Neural cell (in vitro differentiated cells): ENCODE measurements around the gene POLDIP3. TPM values are rescaled to one million over a fixed set of nuclear protein-coding genes. Genes with fewer than 3 reads are reported as not detected.

Source experiments
- H2AFZ ChIP-seq: fragments of 200-600, 300-800 bp; sonication (generic), shearing (Covaris generic); 2 replicates; pipeline ENCODE4 v1.6.0; 2014; ENCODE audit warnings: low read depth, mild to moderate bottlenecking, antibody characterized with exemption, low read length, moderate library complexity
- H3F3A ChIP-seq: fragments of 200-600 bp; shearing (Covaris generic); 2 replicates; pipeline ENCODE4 v1.6.1; 2016; ENCODE audit warnings: mild to moderate bottlenecking, moderate library complexity, mixed read lengths, antibody characterized with exemption, low read length; ENCODE audit not compliant: insufficient read depth, poor library complexity, severe bottlenecking
- H3K27ac ChIP-seq: fragments of 200-600, 300-800 bp; sonication (generic), shearing (Covaris generic); 2 replicates; pipeline ENCODE4 v1.5.1; 2014; ENCODE audit warnings: mild to moderate bottlenecking, low read length, moderate library complexity
- H3K27me3 ChIP-seq: fragments of 300-800, 200-600 bp; sonication (generic), shearing (Covaris generic); 2 replicates; pipeline ENCODE4 v1.6.0; 2014; ENCODE audit warnings: mild to moderate bottlenecking, low read depth, low read length, moderate library complexity; ENCODE audit not compliant: insufficient read depth
- H3K36me3 ChIP-seq: fragments of 300-800, 200-600 bp; sonication (generic), shearing (Covaris generic); 2 replicates; pipeline ENCODE4 v1.5.1; 2014; ENCODE audit warnings: mild to moderate bottlenecking, antibody characterized with exemption, low read length, moderate library complexity; ENCODE audit not compliant: insufficient read depth
- H3K4me2 ChIP-seq: fragments of 300-800, 200-600 bp; sonication (generic), shearing (Covaris generic); 2 replicates; pipeline ENCODE4 v1.6.0; 2014; ENCODE audit warnings: mild to moderate bottlenecking, low read length
- H3K4me3 ChIP-seq: fragments of 300-800, 200-600 bp; sonication (generic), shearing (Covaris generic); 2 replicates; pipeline ENCODE4 v1.5.1; 2014; ENCODE audit warnings: mild to moderate bottlenecking, low read length, moderate library complexity
- H3K79me2 ChIP-seq: fragments of 200-600 bp; shearing (Covaris generic); replicated peaks from 2 replicates; pipeline ENCODE4 v1.6.0; 2014; ENCODE audit warnings: mild to moderate bottlenecking, low read length, moderate library complexity; ENCODE audit not compliant: insufficient read depth
- H3K9ac ChIP-seq: fragments of 300-800, 200-600 bp; sonication (generic), shearing (Covaris generic); 2 replicates; pipeline ENCODE4 v1.6.1; 2016; ENCODE audit warnings: mild to moderate bottlenecking, low read length, mixed read lengths
- H3K9me2 ChIP-seq: fragments of 200-600 bp; shearing (Covaris generic); 2 replicates; pipeline ENCODE4 v1.6.1; 2016; ENCODE audit warnings: mild to moderate bottlenecking, low read length, mixed read lengths; ENCODE audit not compliant: insufficient read depth
- H3K9me3 ChIP-seq: fragments of 200-600, 300-800 bp; sonication (generic), shearing (Covaris generic); 2 replicates; pipeline ENCODE4 v1.6.1; 2016; ENCODE audit warnings: mild to moderate bottlenecking, mixed run types, low read length, moderate library complexity, mixed read lengths
- H4K20me1 ChIP-seq: fragments of 200-600 bp; shearing (Covaris generic); 2 replicates; pipeline ENCODE4 v1.6.1; 2016; ENCODE audit warnings: mild to moderate bottlenecking, mixed run types; ENCODE audit not compliant: insufficient read depth
- CTCF ChIP-seq: fragments of 450-650 bp; IDR thresholded peaks from 2 replicates; pipeline ENCODE4 v1.5.1; 2014; ENCODE audit warnings: antibody characterized with exemption, mild to moderate bottlenecking, moderate library complexity; ENCODE audit not compliant: poor library complexity, severe bottlenecking
- EP300 ChIP-seq: fragments of 450-650 bp; conservative IDR thresholded peaks from 2 replicates; pipeline ENCODE4 v1.6.1; 2014; ENCODE audit warnings: antibody characterized with exemption, mild to moderate bottlenecking, moderate library complexity; ENCODE audit not compliant: poor library complexity, severe bottlenecking
- EZH2 ChIP-seq: fragments of 200-600, 300-800 bp; shearing (Covaris generic), sonication (generic); IDR thresholded peaks from 2 replicates; pipeline ENCODE4 v1.6.1; 2014; ENCODE audit warnings: antibody characterized with exemption, low read length, borderline replicate concordance, mild to moderate bottlenecking; ENCODE audit not compliant: insufficient read depth, poor library complexity, severe bottlenecking
- MXI1 ChIP-seq: fragments of 450-650 bp; conservative IDR thresholded peaks from 2 replicates; pipeline ENCODE4 v1.6.1; 2014; ENCODE audit warnings: antibody characterized with exemption, mild to moderate bottlenecking; ENCODE audit not compliant: poor library complexity, severe bottlenecking
- POLR2AphosphoS5 ChIP-seq: IDR thresholded peaks from 2 replicates; pipeline ENCODE4 v1.6.1; 2012
- RAD21 ChIP-seq: fragments of 450-650 bp; conservative IDR thresholded peaks from 2 replicates; pipeline ENCODE4 v1.6.1; 2014; ENCODE audit warnings: antibody characterized with exemption, mild to moderate bottlenecking, moderate library complexity
- REST ChIP-seq: IDR thresholded peaks from 2 replicates; pipeline ENCODE4 v1.6.1; 2012; ENCODE audit warnings: borderline replicate concordance
- SMC3 ChIP-seq: fragments of 450-650 bp; conservative IDR thresholded peaks from 2 replicates; pipeline ENCODE4 v1.6.1; 2014; ENCODE audit warnings: antibody characterized with exemption, mild to moderate bottlenecking, moderate library complexity; ENCODE audit not compliant: poor library complexity
- TAF1 ChIP-seq: IDR thresholded peaks from 2 replicates; pipeline ENCODE4 v1.6.1; 2012; ENCODE audit warnings: low read depth
- polyA plus RNA-seq: library from polyadenylated mRNA; depleted of rRNA; stranded (reverse); fragments of >200 nt; gene quantifications from 2 replicates; pipeline ENCODE4 v1.2.3, GENCODE V29; 2014

Gene POLDIP3
- polyA plus RNA-seq, 1 donor from 2014 or later: 56.9 TPM

- no peak overlapping the region for H3K27ac ChIP-seq
- H3K4me2 ChIP-seq: no peak overlapping the region
- H3K79me2 ChIP-seq: peaks cover 41% of the 10 kb centered on the region
- no peak overlapping the region for H2AFZ ChIP-seq
- TF ChIP-seq EP300 (no peak), MXI1 (no peak), SMC3 (no peak)
- H3K9me3 ChIP-seq: no peaks in the 10 kb centered on the region
- H3K9ac ChIP-seq: no peak overlapping the region
- no peaks in the 10 kb centered on the region for H3K9me2 ChIP-seq
- peak overlapping the region; percentile 97 for H3K4me3 ChIP-seq
- no peaks in the 10 kb centered on the region for H3K36me3 ChIP-seq
- H3K27me3 ChIP-seq: no peaks in the 10 kb centered on the region
- H4K20me1 ChIP-seq: peaks cover 3% of the 10 kb centered on the region
- peaks cover 4% of the 10 kb centered on the region for H3F3A ChIP-seq
Measured at GRCh38 chr22:42612336-42612735, 2.3 kb downstream of the POLDIP3 start.

- Histone ChIP-seq H3K4me2 (no peak overlapping the region), H3K36me3 (no peaks in the 10 kb centered on the region), H3K9me2 (no peaks in the 10 kb centered on the region), H3K9ac (no peak overlapping the region), H2AFZ (no peak overlapping the region), H3K27me3 (no peaks in the 10 kb centered on the region), H3F3A (peaks cover 4% of the 10 kb centered on the region), H3K27ac (no peak overlapping the region), H3K9me3 (no peaks in the 10 kb centered on the region), H3K4me3 (no peak overlapping the region), H4K20me1 (peaks cover 3% of the 10 kb centered on the region), H3K79me2 (peaks cover 49% of the 10 kb centered on the region)
- TF ChIP-seq POLR2AphosphoS5 (no peak), CTCF (no peak), MXI1 (no peak), SMC3 (no peak), TAF1 (no peak), EZH2 (no peak), RAD21 (no peak), EP300 (no peak), REST (no peak)
Measured at GRCh38 chr22:42611051-42611450, 3.6 kb downstream of the POLDIP3 start.

GRCh38 chr22:42610186-42610585 is 4.5 kb downstream of the POLDIP3 start:
- Histone ChIP-seq H3K4me3 (no peak overlapping the region), H3K27me3 (no peaks in the 10 kb centered on the region), H3K9me3 (no peaks in the 10 kb centered on the region), H3K9me2 (no peaks in the 10 kb centered on the region), H3K4me2 (no peak overlapping the region), H2AFZ (no peak overlapping the region), H3K36me3 (no peaks in the 10 kb centered on the region), H4K20me1 (peaks cover 3% of the 10 kb centered on the region), H3F3A (no peaks in the 10 kb centered on the region), H3K79me2 (peaks cover 58% of the 10 kb centered on the region), H3K27ac (no peak overlapping the region), H3K9ac (no peak overlapping the region)
- TF ChIP-seq RAD21: no peak
- no peak for TF ChIP-seq SMC3
- no peak for TF ChIP-seq REST
- TF ChIP-seq MXI1: no peak
- no peak for TF ChIP-seq EZH2
- no peak for TF ChIP-seq CTCF
- TF ChIP-seq TAF1: no peak
- TF ChIP-seq POLR2AphosphoS5: no peak
- TF ChIP-seq EP300: no peak
